GM23338 (cell line): ENCODE results near the gene IL2. TPM values are rescaled to one million over a fixed set of nuclear protein-coding genes. Genes with fewer than 3 reads are reported as not detected.
A peak's percentile ranks its signal among the peaks of the same experiment; 100 is the strongest.

Experiments used
- ATAC-seq: fragments of 200-7000 bp; cut with Tn5 transposase; 3 replicates; pipeline ENCODE4 v1.9.1; 2020
- DNase-seq: peaks from one replicate; pipeline ENCODE4 v3.0.0-alpha.2; 2015; ENCODE audit warnings: low spot score
- H2AFZ ChIP-seq: fragments of 200-600 bp; sonication (generic); 2 replicates; pipeline ENCODE4 v1.8.0; 2016; ENCODE audit warnings: antibody characterized with exemption, mild to moderate bottlenecking, moderate library complexity
- H3F3A ChIP-seq: fragments of 200-600 bp; sonication (generic); replicated peaks from 2 replicates; pipeline ENCODE4 v1.8.0; 2017; ENCODE audit warnings: antibody characterized with exemption, mixed run types, low read depth
- H3K27ac ChIP-seq: fragments of 200-600 bp; sonication (generic); 2 replicates; pipeline ENCODE4 v1.6.1; 2016; ENCODE audit warnings: low read depth
- H3K27me3 ChIP-seq: fragments of 200-600 bp; sonication (generic); 2 replicates; pipeline ENCODE4 v1.8.0; 2016; ENCODE audit warnings: mild to moderate bottlenecking, mixed run types, moderate library complexity; ENCODE audit not compliant: insufficient read depth
- H3K36me3 ChIP-seq: fragments of 200-600 bp; sonication (generic); 2 replicates; pipeline ENCODE4 v1.8.0; 2016; ENCODE audit warnings: mild to moderate bottlenecking; ENCODE audit not compliant: insufficient read depth
- H3K4me1 ChIP-seq: fragments of 200-600 bp; sonication (generic); 2 replicates; pipeline ENCODE4 v1.8.0; 2016; ENCODE audit warnings: mild to moderate bottlenecking, moderate library complexity; ENCODE audit not compliant: insufficient read depth
- H3K4me2 ChIP-seq: fragments of 200-600 bp; sonication (generic); 2 replicates; pipeline ENCODE4 v1.7.1; 2017; ENCODE audit warnings: mixed run types
- H3K4me3 ChIP-seq: fragments of 200-600 bp; sonication (generic); 2 replicates; pipeline ENCODE4 v1.6.1; 2016; ENCODE audit warnings: mixed run types
- H3K79me2 ChIP-seq: fragments of 200-600 bp; sonication (generic); replicated peaks from 2 replicates; pipeline ENCODE4 v1.8.0; 2017; ENCODE audit warnings: mild to moderate bottlenecking; ENCODE audit not compliant: insufficient read depth
- H3K9me2 ChIP-seq: fragments of 200-600 bp; sonication (generic); 2 replicates; pipeline ENCODE4 v1.8.0; 2017; ENCODE audit not compliant: insufficient read depth
- H4K20me1 ChIP-seq: fragments of 200-600 bp; sonication (generic); replicated peaks from 2 replicates; pipeline ENCODE4 v1.8.0; 2017; ENCODE audit warnings: mild to moderate bottlenecking; ENCODE audit not compliant: insufficient read depth
- H3K27ac Mint-ChIP-seq: 2 replicates; pipeline ENCODE4 v1.8.0; 2020; ENCODE audit warnings: inconsistent platforms, mild to moderate bottlenecking, moderate library complexity, mixed read lengths
- H3K27me3 Mint-ChIP-seq: 3 replicates; pipeline ENCODE4 v1.8.0; 2022; ENCODE audit warnings: low read depth, mild to moderate bottlenecking, moderate library complexity, mixed read lengths, inconsistent platforms; ENCODE audit not compliant: insufficient read depth, poor library complexity
- H3K36me3 Mint-ChIP-seq: 3 replicates; pipeline ENCODE4 v1.8.0; 2021; ENCODE audit warnings: low read depth, mild to moderate bottlenecking, inconsistent platforms, moderate library complexity, mixed read lengths
- H3K4me1 Mint-ChIP-seq: 3 replicates; pipeline ENCODE4 v1.8.0; 2020; ENCODE audit warnings: mild to moderate bottlenecking, inconsistent platforms, mixed read lengths
- H3K4me3 Mint-ChIP-seq: 3 replicates; pipeline ENCODE4 v1.8.0; 2021; ENCODE audit warnings: moderate library complexity, mild to moderate bottlenecking, inconsistent platforms, mixed read lengths
- H3K9me3 Mint-ChIP-seq: 3 replicates; pipeline ENCODE4 v1.8.0; 2020; ENCODE audit warnings: moderate library complexity, mild to moderate bottlenecking, inconsistent platforms, mixed read lengths
- CREB1 ChIP-seq: fragments of 250-450 bp; sonication (Bioruptor Pico); IDR thresholded peaks from 2 replicates; pipeline ENCODE4 v1.5.0; 2020; ENCODE audit warnings: low read depth, mild to moderate bottlenecking, moderate library complexity
- ETS1 ChIP-seq: IDR thresholded peaks from 2 replicates; pipeline ENCODE4 v1.6.1; 2016; ENCODE audit warnings: antibody characterized with exemption
- EZH2 ChIP-seq: fragments of 200-600 bp; sonication (generic); IDR thresholded peaks from one replicate; pipeline ENCODE4 v1.8.0; 2017; ENCODE audit warnings: antibody characterized with exemption, mild to moderate bottlenecking, low read depth; ENCODE audit not compliant: unreplicated experiment
- EZH2phosphoT487 ChIP-seq: fragments of 200-600 bp; sonication (generic); IDR thresholded peaks from one replicate; pipeline ENCODE4 v1.8.1; 2018; ENCODE audit warnings: antibody characterized with exemption; ENCODE audit not compliant: unreplicated experiment
- JUNB ChIP-seq: IDR thresholded peaks from one replicate; pipeline ENCODE4 v1.6.1; 2016; ENCODE audit warnings: antibody characterized with exemption; ENCODE audit not compliant: unreplicated experiment
- NANOG ChIP-seq: IDR thresholded peaks from 2 replicates; pipeline ENCODE4 v1.6.1; 2016; ENCODE audit warnings: antibody characterized with exemption, borderline replicate concordance
- STAT1 ChIP-seq: IDR thresholded peaks from one replicate; pipeline ENCODE4 v1.6.1; 2016; ENCODE audit warnings: antibody characterized with exemption; ENCODE audit not compliant: unreplicated experiment
- polyA plus RNA-seq: library from polyadenylated mRNA; unstranded; fragments of >200 nt; fragmentation: Nextera tagmentation; extraction: Ambion mirVana; gene quantifications from 2 replicates; pipeline ENCODE4 v1.2.1, GENCODE V29; 2016
- total RNA-seq: library from RNA; depleted of rRNA; stranded (reverse); fragments of >200 nt; shearing (Covaris generic); gene quantifications from 2 replicates; pipeline ENCODE4 v1.2.3, GENCODE V29; 2014
- TF ChIP-seq, protein P1 (sequence below): fragments of 250-450 bp; sonication (Bioruptor Pico); IDR thresholded peaks from 2 replicates; pipeline ENCODE4 v1.5.0; 2020; ENCODE audit warnings: mild to moderate bottlenecking, moderate library complexity

The IL2 gene
- total and polyA plus RNA-seq, 2 experiments from 2014 or later: not detected

GRCh38 chr4:122483481-122483880, 27.0 kb upstream of the IL2 start:
- Mint-ChIP-seq H3K27me3 (no peaks in the 10 kb centered on the region), H3K4me1 (no peaks in the 10 kb centered on the region), H3K4me3 (no peak overlapping the region), H3K36me3 (no peaks in the 10 kb centered on the region), H3K9me3 (peaks cover 4% of the 10 kb centered on the region; the same call in 1 of the 3 replicates), H3K27ac (no peak overlapping the region)
- Histone ChIP-seq H3K36me3 (no peaks in the 10 kb centered on the region), H3K79me2 (no peaks in the 10 kb centered on the region), H3F3A (no peaks in the 10 kb centered on the region), H3K4me3 (no peak overlapping the region), H3K27ac (no peak overlapping the region), H3K4me2 (no peak overlapping the region), H3K4me1 (no peaks in the 10 kb centered on the region), H4K20me1 (no peaks in the 10 kb centered on the region), H3K9me2 (no peaks in the 10 kb centered on the region), H2AFZ (peak overlapping the region; percentile 45; the same call in 1 of the 2 replicates), H3K27me3 (no peaks in the 10 kb centered on the region)
- ATAC-seq (no peak), DNase-seq (no peak)
- no peak for TF ChIP-seq EZH2

DNA sequence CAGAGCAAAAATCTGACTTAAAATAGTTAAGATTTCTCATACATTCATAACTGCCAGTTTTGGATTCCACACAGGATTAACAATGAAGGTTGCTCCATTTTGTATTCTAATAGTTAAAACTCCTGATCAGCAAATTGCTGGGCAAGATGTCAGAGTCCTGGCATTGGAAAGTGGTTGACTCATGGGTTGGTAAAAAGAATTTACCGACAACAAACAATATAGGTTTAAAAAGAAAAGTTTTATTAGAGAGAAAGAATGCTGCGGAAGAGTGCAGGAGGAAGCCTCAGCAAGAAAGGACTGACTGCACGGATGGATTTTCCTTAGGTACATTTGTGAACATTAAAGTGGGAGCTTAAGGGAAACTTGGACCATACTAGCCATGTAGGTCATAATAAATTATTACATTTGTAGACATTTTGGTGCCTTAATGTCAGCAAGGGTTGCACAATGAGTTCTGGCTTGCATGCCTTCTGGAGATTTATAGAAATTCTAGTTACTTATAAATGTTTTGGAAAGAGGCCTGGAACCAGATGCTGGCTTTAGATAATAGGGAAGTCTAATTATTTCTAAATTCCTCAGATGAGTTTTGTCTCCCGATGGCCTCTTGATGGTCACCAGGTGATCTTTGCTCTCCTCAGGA, 25.4 kb upstream of the IL2 start:
- Histone ChIP-seq H3K4me2 (no peak overlapping the region), H3K36me3 (no peaks in the 10 kb centered on the region), H3K4me1 (no peaks in the 10 kb centered on the region), H3K79me2 (no peaks in the 10 kb centered on the region), H4K20me1 (no peaks in the 10 kb centered on the region), H3K9me2 (no peaks in the 10 kb centered on the region), H2AFZ (no peak overlapping the region; the same call in 1 of the 2 replicates), H3F3A (no peaks in the 10 kb centered on the region), H3K27me3 (no peaks in the 10 kb centered on the region), H3K4me3 (no peak overlapping the region), H3K27ac (no peak overlapping the region)
- no peak overlapping the region for H3K4me3 Mint-ChIP-seq
- H3K36me3 Mint-ChIP-seq: no peaks in the 10 kb centered on the region
- no peak for TF ChIP-seq EZH2phosphoT487
- no peak for TF ChIP-seq JUNB
- H3K27ac Mint-ChIP-seq: no peak overlapping the region
- no peaks in the 10 kb centered on the region for H3K9me3 Mint-ChIP-seq
- H3K27me3 Mint-ChIP-seq: no peaks in the 10 kb centered on the region
- no peaks in the 10 kb centered on the region for H3K4me1 Mint-ChIP-seq
- ATAC-seq (no peak), DNase-seq (no peak)

- Mint-ChIP-seq H3K4me3 (no peak overlapping the region), H3K4me1 (no peaks in the 10 kb centered on the region), H3K27ac (no peak overlapping the region), H3K27me3 (no peaks in the 10 kb centered on the region), H3K36me3 (no peaks in the 10 kb centered on the region), H3K9me3 (no peaks in the 10 kb centered on the region)
- Histone ChIP-seq H3K4me2 (no peak overlapping the region), H4K20me1 (no peaks in the 10 kb centered on the region), H3K27me3 (no peaks in the 10 kb centered on the region), H3K27ac (no peak overlapping the region), H3K36me3 (no peaks in the 10 kb centered on the region), H3K79me2 (no peaks in the 10 kb centered on the region), H3K4me3 (no peak overlapping the region), H3F3A (no peaks in the 10 kb centered on the region), H3K9me2 (no peaks in the 10 kb centered on the region), H2AFZ (no peak overlapping the region), H3K4me1 (no peaks in the 10 kb centered on the region)
- no peak for DNase-seq
- ATAC-seq: no peak
- TF ChIP-seq STAT1: no peak
- TF ChIP-seq EZH2phosphoT487: no peak
- TF ChIP-seq EZH2: no peak
- TF ChIP-seq CREB1 (CRISPR knock-in tag): no peak
- TF ChIP-seq, protein P1, sequence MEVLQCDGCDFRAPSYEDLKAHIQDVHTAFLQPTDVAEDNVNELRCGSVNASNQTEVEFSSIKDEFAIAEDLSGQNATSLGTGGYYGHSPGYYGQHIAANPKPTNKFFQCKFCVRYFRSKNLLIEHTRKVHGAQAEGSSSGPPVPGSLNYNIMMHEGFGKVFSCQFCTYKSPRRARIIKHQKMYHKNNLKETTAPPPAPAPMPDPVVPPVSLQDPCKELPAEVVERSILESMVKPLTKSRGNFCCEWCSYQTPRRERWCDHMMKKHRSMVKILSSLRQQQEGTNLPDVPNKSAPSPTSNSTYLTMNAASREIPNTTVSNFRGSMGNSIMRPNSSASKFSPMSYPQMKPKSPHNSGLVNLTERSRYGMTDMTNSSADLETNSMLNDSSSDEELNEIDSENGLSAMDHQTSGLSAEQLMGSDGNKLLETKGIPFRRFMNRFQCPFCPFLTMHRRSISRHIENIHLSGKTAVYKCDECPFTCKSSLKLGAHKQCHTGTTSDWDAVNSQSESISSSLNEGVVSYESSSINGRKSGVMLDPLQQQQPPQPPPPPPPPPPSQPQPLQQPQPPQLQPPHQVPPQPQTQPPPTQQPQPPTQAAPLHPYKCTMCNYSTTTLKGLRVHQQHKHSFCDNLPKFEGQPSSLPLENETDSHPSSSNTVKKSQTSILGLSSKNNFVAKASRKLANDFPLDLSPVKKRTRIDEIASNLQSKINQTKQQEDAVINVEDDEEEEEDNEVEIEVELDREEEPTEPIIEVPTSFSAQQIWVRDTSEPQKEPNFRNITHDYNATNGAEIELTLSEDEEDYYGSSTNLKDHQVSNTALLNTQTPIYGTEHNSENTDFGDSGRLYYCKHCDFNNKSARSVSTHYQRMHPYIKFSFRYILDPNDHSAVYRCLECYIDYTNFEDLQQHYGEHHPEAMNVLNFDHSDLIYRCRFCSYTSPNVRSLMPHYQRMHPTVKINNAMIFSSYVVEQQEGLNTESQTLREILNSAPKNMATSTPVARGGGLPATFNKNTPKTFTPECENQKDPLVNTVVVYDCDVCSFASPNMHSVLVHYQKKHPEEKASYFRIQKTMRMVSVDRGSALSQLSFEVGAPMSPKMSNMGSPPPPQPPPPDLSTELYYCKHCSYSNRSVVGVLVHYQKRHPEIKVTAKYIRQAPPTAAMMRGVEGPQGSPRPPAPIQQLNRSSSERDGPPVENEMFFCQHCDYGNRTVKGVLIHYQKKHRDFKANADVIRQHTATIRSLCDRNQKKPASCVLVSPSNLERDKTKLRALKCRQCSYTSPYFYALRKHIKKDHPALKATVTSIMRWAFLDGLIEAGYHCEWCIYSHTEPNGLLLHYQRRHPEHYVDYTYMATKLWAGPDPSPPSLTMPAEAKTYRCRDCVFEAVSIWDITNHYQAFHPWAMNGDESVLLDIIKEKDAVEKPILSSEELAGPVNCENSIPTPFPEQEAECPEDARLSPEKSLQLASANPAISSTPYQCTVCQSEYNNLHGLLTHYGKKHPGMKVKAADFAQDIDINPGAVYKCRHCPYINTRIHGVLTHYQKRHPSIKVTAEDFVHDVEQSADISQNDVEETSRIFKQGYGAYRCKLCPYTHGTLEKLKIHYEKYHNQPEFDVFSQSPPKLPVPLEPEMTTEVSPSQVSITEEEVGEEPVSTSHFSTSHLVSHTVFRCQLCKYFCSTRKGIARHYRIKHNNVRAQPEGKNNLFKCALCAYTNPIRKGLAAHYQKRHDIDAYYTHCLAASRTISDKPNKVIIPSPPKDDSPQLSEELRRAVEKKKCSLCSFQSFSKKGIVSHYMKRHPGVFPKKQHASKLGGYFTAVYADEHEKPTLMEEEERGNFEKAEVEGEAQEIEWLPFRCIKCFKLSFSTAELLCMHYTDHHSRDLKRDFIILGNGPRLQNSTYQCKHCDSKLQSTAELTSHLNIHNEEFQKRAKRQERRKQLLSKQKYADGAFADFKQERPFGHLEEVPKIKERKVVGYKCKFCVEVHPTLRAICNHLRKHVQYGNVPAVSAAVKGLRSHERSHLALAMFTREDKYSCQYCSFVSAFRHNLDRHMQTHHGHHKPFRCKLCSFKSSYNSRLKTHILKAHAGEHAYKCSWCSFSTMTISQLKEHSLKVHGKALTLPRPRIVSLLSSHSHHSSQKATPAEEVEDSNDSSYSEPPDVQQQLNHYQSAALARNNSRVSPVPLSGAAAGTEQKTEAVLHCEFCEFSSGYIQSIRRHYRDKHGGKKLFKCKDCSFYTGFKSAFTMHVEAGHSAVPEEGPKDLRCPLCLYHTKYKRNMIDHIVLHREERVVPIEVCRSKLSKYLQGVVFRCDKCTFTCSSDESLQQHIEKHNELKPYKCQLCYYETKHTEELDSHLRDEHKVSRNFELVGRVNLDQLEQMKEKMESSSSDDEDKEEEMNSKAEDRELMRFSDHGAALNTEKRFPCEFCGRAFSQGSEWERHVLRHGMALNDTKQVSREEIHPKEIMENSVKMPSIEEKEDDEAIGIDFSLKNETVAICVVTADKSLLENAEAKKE (CRISPR knock-in tag): no peak
- no peak for TF ChIP-seq JUNB
- TF ChIP-seq ETS1: no peak
- TF ChIP-seq NANOG: no peak
These were observed 24.3 kb upstream of the IL2 start for GRCh38 chr4:122480655-122481487.
